GM12878 (cell line): Measurements from ENCODE around the gene WDR11. TPM values are rescaled to one million over a fixed set of nuclear protein-coding genes. Genes with fewer than 3 reads are reported as not detected.

Source experiments
- ATAC-seq: fragments of 200-7000 bp; cut with Tn5 transposase; 3 replicates; pipeline ENCODE4 v1.9.1; 2020; ENCODE audit warnings: mild to moderate bottlenecking, moderate library complexity
- BruUV-seq: library from RNA; stranded (reverse); fragments of 400-500 nt; replicated peaks from 2 replicates; lab custom pipeline; 2021; lab: Mats Ljungman, UMichigan
- CTCF ChIA-PET: fragments of 300-600 bp; sonication (Branson Sonifier 250); formaldehyde crosslinking; extraction: SDS; loops from one replicate; lab custom pipeline; 2021; ENCODE audit warnings: inconsistent platforms; lab: Yijun Ruan, JAX
- POLR2A ChIA-PET: fragments of 350-600 bp; formaldehyde crosslinking; extraction: SDS; loops from one replicate; lab custom pipeline; 2021; ENCODE audit warnings: inconsistent platforms; lab: Charles Lee
- RAD21 ChIA-PET: fragments of 300-600 bp; sonication (Branson Sonifier 250); formaldehyde crosslinking; loops from one replicate; lab custom pipeline; 2023; ENCODE audit warnings: antibody characterized with exemption; ENCODE audit not compliant: unreplicated experiment; lab: Charles Lee
- SMC1A ChIA-PET: fragments of 300-600 bp; sonication (Branson Sonifier 250); formaldehyde crosslinking; loops from one replicate; lab custom pipeline; 2023; ENCODE audit not compliant: unreplicated experiment, uncharacterized antibody; lab: Charles Lee
- DNase-seq: peaks from one replicate; pipeline ENCODE4 v3.0.0-alpha.2; 2011; ENCODE audit warnings: low read depth, low spot score
- FAIRE-seq: peaks from 3 replicates; lab custom pipeline; 2011; peaks lifted over from hg19 to GRCh38; lab: Jason Lieb, UNC
- H2AFZ ChIP-seq: 2 replicates; pipeline ENCODE4 v1.6.0; 2011; ENCODE audit warnings: low read depth, low read length, control low read depth; ENCODE audit not compliant: control insufficient read depth
- H3K27ac ChIP-seq: 2 replicates; pipeline ENCODE4 v1.5.1; 2011; ENCODE audit warnings: control low read depth; ENCODE audit not compliant: control insufficient read depth, insufficient read depth
- H3K27me3 ChIP-seq, 2 experiments: replicated peaks in 1 of 2; 2 replicates each; pipeline versions ENCODE4 v1.6.0 to v1.6.1; 2011; ENCODE audit warnings: low read length in 1 of 2; ENCODE audit not compliant: control insufficient read depth in 2 of 2, insufficient read depth in 2 of 2
- H3K36me3 ChIP-seq, 2 experiments: 2 replicates each; pipeline ENCODE4 v1.5.1; 2011; ENCODE audit warnings: low read length in 1 of 2; ENCODE audit not compliant: control insufficient read depth in 2 of 2, insufficient read depth in 2 of 2
- H3K4me1 ChIP-seq: 2 replicates; pipeline ENCODE4 v1.6.1; 2011; ENCODE audit warnings: mild to moderate bottlenecking, low read length, moderate library complexity, mixed read lengths; ENCODE audit not compliant: control insufficient read depth, insufficient read depth
- H3K4me2 ChIP-seq: 2 replicates; pipeline ENCODE4 v1.6.0; 2011; ENCODE audit warnings: control low read depth; ENCODE audit not compliant: control insufficient read depth, insufficient read depth
- H3K4me3 ChIP-seq: fragments of 200-600 bp; sonication (generic); 2 replicates; pipeline ENCODE4 v1.5.1; 2016
- H3K79me2 ChIP-seq: 2 replicates; pipeline ENCODE4 v1.6.0; 2011; ENCODE audit warnings: low read length; ENCODE audit not compliant: control insufficient read depth, insufficient read depth
- H3K9ac ChIP-seq: 2 replicates; pipeline ENCODE4 v1.8.0; 2011; ENCODE audit warnings: low read length, control low read depth, mixed read lengths; ENCODE audit not compliant: control insufficient read depth, insufficient read depth
- H3K9me3 ChIP-seq: replicated peaks from 3 replicates; pipeline ENCODE4 v1.5.1; 2011; ENCODE audit warnings: mild to moderate bottlenecking, low read length; ENCODE audit not compliant: control insufficient read depth, insufficient read depth
- H4K20me1 ChIP-seq: 2 replicates; pipeline ENCODE4 v1.6.0; 2011; ENCODE audit not compliant: control insufficient read depth, insufficient read depth
- CBFB ChIP-seq: IDR thresholded peaks from 2 replicates; pipeline ENCODE4 v1.6.1; 2016; ENCODE audit warnings: antibody characterized with exemption, low read depth
- ESRRA ChIP-seq: IDR thresholded peaks from 2 replicates; pipeline ENCODE4 v1.6.1; 2012; ENCODE audit warnings: mild to moderate bottlenecking, low read length, improper control_type of control experiment
- HDAC2 ChIP-seq: fragments of 200-600 bp; sonication (generic); IDR thresholded peaks from 2 replicates; pipeline ENCODE4 v1.6.1; 2017
- MYB ChIP-seq: fragments of 150-350 bp; IDR thresholded peaks from 2 replicates; pipeline ENCODE4 v1.6.1; 2014; ENCODE audit warnings: mild to moderate bottlenecking, low read depth, low read length, borderline replicate concordance
- MYC ChIP-seq: IDR thresholded peaks from 2 replicates; pipeline ENCODE4 v1.6.1; 2011; ENCODE audit warnings: mild to moderate bottlenecking, low read length, moderate library complexity, inconsistent platforms; ENCODE audit not compliant: insufficient read depth, insufficient replicate concordance, insufficient read length, severe bottlenecking
- ZNF217 ChIP-seq: fragments of 450-650 bp; IDR thresholded peaks from 2 replicates; pipeline ENCODE4 v1.6.1; 2017; ENCODE audit warnings: antibody characterized with exemption, mild to moderate bottlenecking
- WGBS: methylation state at CpG from one replicate; pipeline ENCODE4 v1.1.6; 2016; ENCODE audit warnings: low lambda C conversion rate; ENCODE audit not compliant: insufficient replicate concordance, insufficient coverage; ENCODE audit errors: missing lambda C conversion rate; 5-methylcytosine and 5-hydroxymethylcytosine counted together
- in situ Hi-C: fragments of 300-500 bp; cut with MboI; formaldehyde crosslinking; loops from 9 replicates; pipeline ENCODE4 v1.14.3; 2018; ENCODE audit warnings: mixed read lengths
- intact Hi-C: fragments of 100-400 bp; cut with micrococcal nuclease; formaldehyde crosslinking; loops from one replicate; pipeline ENCODE4 v1.14.2; 2022; ENCODE audit not compliant: unreplicated experiment
- polyA plus RNA-seq, 11 experiments: library from polyadenylated mRNA; depleted of rRNA in 4 of 11; unstranded in 6 of 11; stranded (reverse) in 5 of 11; fragments of >200 nt; fragmentation: Nextera tagmentation in 4 of 11; fragmentation: Illumina TruSeq in 1 of 11; extraction: Ambion mirVana in 4 of 11; extraction: Trizol in 1 of 11; gene quantifications; 1 replicate in 1 of 11; 2 replicates in 10 of 11; pipeline versions ENCODE4 v1.2.1 to v1.2.3, GENCODE V29; 2011 to 2016; ENCODE audit warnings: inconsistent platforms in 2 of 11, missing spikeins in 2 of 11, low read depth in 1 of 11
- total RNA-seq, 4 experiments: library from RNA; depleted of rRNA in 3 of 4; stranded (reverse); fragments of >200 nt in 3 of 4; fragmentation: Illumina TruSeq in 1 of 4; extraction: Trizol in 1 of 4; gene quantifications; 2 replicates each; pipeline versions ENCODE4 v1.2.1 to v1.2.3, GENCODE V29; 2013 to 2021
- TF ChIP-seq, protein P1 (sequence below): fragments of 450-650 bp; IDR thresholded peaks from 2 replicates; pipeline ENCODE4 v1.6.1; 2017; ENCODE audit warnings: mild to moderate bottlenecking
- TF ChIP-seq, protein P2 (sequence below): IDR thresholded peaks from 2 replicates; pipeline ENCODE4 v1.6.1; 2011; ENCODE audit warnings: low read depth, low read length, improper control_type of control experiment, borderline replicate concordance

The WDR11 gene
- total and polyA plus RNA-seq, 10 of the 15 experiments (the other 5 are each of a cell fraction or from before 2014, with no cell fraction given) = 21.3 to 132 (median 42.6) TPM

DNA sequence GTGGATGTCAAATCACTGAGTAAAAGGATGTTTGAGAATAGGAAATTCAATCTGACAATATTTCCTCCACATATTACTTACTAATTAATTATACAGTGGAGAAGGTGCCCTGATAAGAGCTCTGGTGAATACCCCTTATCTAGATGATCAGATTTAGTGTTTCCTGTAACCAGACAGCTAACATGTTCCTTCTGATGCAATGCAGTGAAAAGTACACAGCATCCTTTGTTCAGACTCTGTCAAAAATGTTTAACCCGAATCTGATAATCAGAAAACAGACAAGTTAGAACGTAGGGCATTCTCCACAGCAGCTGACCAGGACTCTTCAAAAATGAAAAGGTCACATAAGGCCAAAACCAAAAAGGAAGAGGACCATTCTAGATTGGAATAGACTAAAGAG, 46.2 kb downstream of the WDR11 start:
- ChIA-PET RAD21 (no interaction called here), CTCF (interaction anchor here (1.6 kb wide), 1 partner anchor 8 kb away, joined by 3 read pairs; no protein-coding TSS in a partner anchor), POLR2A (no interaction called here), SMC1A (interaction anchor here (0.6 kb wide), 1 partner anchor 904 kb away, joined by 4 read pairs; no protein-coding TSS in a partner anchor)
- FAIRE-seq (no peak), DNase-seq (no peak), ATAC-seq (no peak)
- H3K79me2 ChIP-seq = no peaks in the 10 kb centered on the region
- no peak overlapping the region for H3K4me3 ChIP-seq
- H3K4me2 ChIP-seq = no peak overlapping the region
- H3K27ac ChIP-seq = no peak overlapping the region
- no peaks in the 10 kb centered on the region for H3K27me3 ChIP-seq
- 97% methylated on average over 2 of the region's 2 CpGs for WGBS
- no peaks in the 10 kb centered on the region; the same call in 1 of the 2 replicates for H4K20me1 ChIP-seq
- intact Hi-C loops = no loop called here
- peaks cover 2 to 8% of the 10 kb centered on the region in 2 experiments; a peak in 2 of 4 replicates for H3K36me3 ChIP-seq
- in situ Hi-C loops = no loop called here
- no peak overlapping the region for H3K9ac ChIP-seq
- H2AFZ ChIP-seq = no peak overlapping the region
- BruUV-seq = no TSS peak
- no peak for TF ChIP-seq ZNF217
- TF ChIP-seq MYC = no peak
- TF ChIP-seq MYB = no peak
- TF ChIP-seq CBFB = no peak
- no peak for TF ChIP-seq ESRRA
- TF ChIP-seq, protein P1, sequence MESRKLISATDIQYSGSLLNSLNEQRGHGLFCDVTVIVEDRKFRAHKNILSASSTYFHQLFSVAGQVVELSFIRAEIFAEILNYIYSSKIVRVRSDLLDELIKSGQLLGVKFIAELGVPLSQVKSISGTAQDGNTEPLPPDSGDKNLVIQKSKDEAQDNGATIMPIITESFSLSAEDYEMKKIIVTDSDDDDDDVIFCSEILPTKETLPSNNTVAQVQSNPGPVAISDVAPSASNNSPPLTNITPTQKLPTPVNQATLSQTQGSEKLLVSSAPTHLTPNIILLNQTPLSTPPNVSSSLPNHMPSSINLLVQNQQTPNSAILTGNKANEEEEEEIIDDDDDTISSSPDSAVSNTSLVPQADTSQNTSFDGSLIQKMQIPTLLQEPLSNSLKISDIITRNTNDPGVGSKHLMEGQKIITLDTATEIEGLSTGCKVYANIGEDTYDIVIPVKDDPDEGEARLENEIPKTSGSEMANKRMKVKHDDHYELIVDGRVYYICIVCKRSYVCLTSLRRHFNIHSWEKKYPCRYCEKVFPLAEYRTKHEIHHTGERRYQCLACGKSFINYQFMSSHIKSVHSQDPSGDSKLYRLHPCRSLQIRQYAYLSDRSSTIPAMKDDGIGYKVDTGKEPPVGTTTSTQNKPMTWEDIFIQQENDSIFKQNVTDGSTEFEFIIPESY = no peak
- no peak for TF ChIP-seq HDAC2
- TF ChIP-seq, protein P2, sequence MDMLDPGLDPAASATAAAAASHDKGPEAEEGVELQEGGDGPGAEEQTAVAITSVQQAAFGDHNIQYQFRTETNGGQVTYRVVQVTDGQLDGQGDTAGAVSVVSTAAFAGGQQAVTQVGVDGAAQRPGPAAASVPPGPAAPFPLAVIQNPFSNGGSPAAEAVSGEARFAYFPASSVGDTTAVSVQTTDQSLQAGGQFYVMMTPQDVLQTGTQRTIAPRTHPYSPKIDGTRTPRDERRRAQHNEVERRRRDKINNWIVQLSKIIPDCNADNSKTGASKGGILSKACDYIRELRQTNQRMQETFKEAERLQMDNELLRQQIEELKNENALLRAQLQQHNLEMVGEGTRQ = no peak
- no peaks in the 10 kb centered on the region for H3K9me3 ChIP-seq
- no peaks in the 10 kb centered on the region for H3K4me1 ChIP-seq
